SJSA1 (cell line): ENCODE results near the gene ATXN7L1. TPM values are rescaled to one million over a fixed set of nuclear protein-coding genes. Genes with fewer than 3 reads are reported as not detected.

Experiments used
- DNase-seq, 2 experiments: peaks; one replicate each; pipeline ENCODE4 v3.0.0-alpha.2; 2015 to 2020; ENCODE audit warnings: low spot score in 2 of 2, low read depth in 1 of 2
- H3K27ac ChIP-seq: fragments of 250-450 bp; sonication (Bioruptor Pico); 2 replicates; pipeline ENCODE4 v1.5.1; 2020; ENCODE audit warnings: mild to moderate bottlenecking, moderate library complexity
- H3K27me3 ChIP-seq: fragments of 250-450 bp; sonication (Bioruptor Pico); replicated peaks from 2 replicates; pipeline ENCODE4 v1.5.1; 2020; ENCODE audit warnings: mild to moderate bottlenecking, moderate library complexity
- H3K36me3 ChIP-seq: fragments of 250-450 bp; sonication (Bioruptor Pico); 2 replicates; pipeline ENCODE4 v1.5.1; 2020; ENCODE audit warnings: mild to moderate bottlenecking
- H3K4me1 ChIP-seq: fragments of 250-450 bp; sonication (Bioruptor Pico); replicated peaks from 2 replicates; pipeline ENCODE4 v1.6.1; 2021; ENCODE audit warnings: mild to moderate bottlenecking
- H3K4me3 ChIP-seq: fragments of 250-450 bp; sonication (Bioruptor Pico); 2 replicates; pipeline ENCODE4 v1.5.1; 2020; ENCODE audit warnings: mild to moderate bottlenecking
- H3K9me3 ChIP-seq: fragments of 250-450 bp; sonication (Bioruptor Pico); replicated peaks from 2 replicates; pipeline ENCODE4 v1.5.1; 2020; ENCODE audit warnings: mild to moderate bottlenecking
- total RNA-seq: library from RNA; depleted of rRNA; stranded (reverse); fragments of >200 nt; shearing (Covaris generic); gene quantifications from 2 replicates; pipeline ENCODE4 v1.2.3, GENCODE V29; 2014

Gene ATXN7L1
- total RNA-seq, 1 experiment from 2014 or later, result 2.7 TPM

- H3K27me3 ChIP-seq, result no peaks in the 10 kb centered on the region
- no peak for DNase-seq
- no peak overlapping the region for H3K4me3 ChIP-seq
- H3K27ac ChIP-seq, result no peak overlapping the region
- no peaks in the 10 kb centered on the region for H3K36me3 ChIP-seq
- no peaks in the 10 kb centered on the region for H3K4me1 ChIP-seq
- no peaks in the 10 kb centered on the region for H3K9me3 ChIP-seq
Measured at GRCh38 chr7:105623378-105623777, 253.0 kb downstream of the ATXN7L1 start.

- no peaks in the 10 kb centered on the region for H3K36me3 ChIP-seq
- H3K27ac ChIP-seq, result no peak overlapping the region
- no peak for DNase-seq
- no peak overlapping the region for H3K4me3 ChIP-seq
- H3K9me3 ChIP-seq, result no peaks in the 10 kb centered on the region
- no peaks in the 10 kb centered on the region for H3K27me3 ChIP-seq
- no peaks in the 10 kb centered on the region for H3K4me1 ChIP-seq
Measured at GRCh38 chr7:105622106-105622731, 254.2 kb downstream of the ATXN7L1 start.

- no peaks in the 10 kb centered on the region for H3K27me3 ChIP-seq
- no peak overlapping the region for H3K27ac ChIP-seq
- H3K4me1 ChIP-seq, result no peaks in the 10 kb centered on the region
- no peak for DNase-seq
- H3K4me3 ChIP-seq, result no peak overlapping the region
- H3K36me3 ChIP-seq, result no peaks in the 10 kb centered on the region
- H3K9me3 ChIP-seq, result no peaks in the 10 kb centered on the region
Measured at GRCh38 chr7:105621617-105622016, 254.8 kb downstream of the ATXN7L1 start.

GRCh38 chr7:105621176-105621575 lies 255.2 kb downstream of the ATXN7L1 start:
- H3K9me3 ChIP-seq, result no peaks in the 10 kb centered on the region
- H3K4me3 ChIP-seq, result no peak overlapping the region
- no peaks in the 10 kb centered on the region for H3K27me3 ChIP-seq
- H3K27ac ChIP-seq, result no peak overlapping the region
- no peaks in the 10 kb centered on the region for H3K4me1 ChIP-seq
- no peak for DNase-seq
- no peaks in the 10 kb centered on the region for H3K36me3 ChIP-seq

GRCh38 chr7:105619590-105619989 lies 256.8 kb downstream of the ATXN7L1 start:
- Histone ChIP-seq H3K4me3 (no peak overlapping the region), H3K27me3 (no peaks in the 10 kb centered on the region), H3K36me3 (no peaks in the 10 kb centered on the region), H3K9me3 (no peaks in the 10 kb centered on the region), H3K27ac (no peak overlapping the region), H3K4me1 (no peaks in the 10 kb centered on the region)
- no peak for DNase-seq

- H3K27ac ChIP-seq, result no peak overlapping the region
- H3K4me1 ChIP-seq, result no peaks in the 10 kb centered on the region
- no peaks in the 10 kb centered on the region for H3K9me3 ChIP-seq
- H3K36me3 ChIP-seq, result no peaks in the 10 kb centered on the region
- DNase-seq, result no peak
- no peaks in the 10 kb centered on the region for H3K27me3 ChIP-seq
- H3K4me3 ChIP-seq, result no peak overlapping the region
Measured at GRCh38 chr7:105618016-105618296, 258.4 kb downstream of the ATXN7L1 start.

- Histone ChIP-seq H3K4me3 (no peak overlapping the region), H3K27me3 (no peaks in the 10 kb centered on the region), H3K9me3 (no peaks in the 10 kb centered on the region), H3K4me1 (no peaks in the 10 kb centered on the region), H3K36me3 (no peaks in the 10 kb centered on the region), H3K27ac (no peak overlapping the region)
- no peak for DNase-seq
Measured at GRCh38 chr7:105617280-105618015, 259.0 kb downstream of the ATXN7L1 start.

- H3K9me3 ChIP-seq, result no peaks in the 10 kb centered on the region
- no peak overlapping the region for H3K4me3 ChIP-seq
- no peak overlapping the region for H3K27ac ChIP-seq
- H3K27me3 ChIP-seq, result no peaks in the 10 kb centered on the region
- no peaks in the 10 kb centered on the region for H3K36me3 ChIP-seq
- H3K4me1 ChIP-seq, result no peaks in the 10 kb centered on the region
- DNase-seq, result no peak
Measured at GRCh38 chr7:105614341-105614840, 262.0 kb downstream of the ATXN7L1 start.

GRCh38 chr7:105613611-105614330 lies 262.6 kb downstream of the ATXN7L1 start:
- no peak overlapping the region for H3K4me3 ChIP-seq
- H3K27me3 ChIP-seq, result no peaks in the 10 kb centered on the region
- no peak overlapping the region for H3K27ac ChIP-seq
- no peak for DNase-seq
- no peaks in the 10 kb centered on the region for H3K9me3 ChIP-seq
- H3K4me1 ChIP-seq, result no peaks in the 10 kb centered on the region
- H3K36me3 ChIP-seq, result no peaks in the 10 kb centered on the region

- no peak overlapping the region for H3K4me3 ChIP-seq
- no peak for DNase-seq
- H3K36me3 ChIP-seq, result no peaks in the 10 kb centered on the region
- no peaks in the 10 kb centered on the region for H3K27me3 ChIP-seq
- no peaks in the 10 kb centered on the region for H3K4me1 ChIP-seq
- no peak overlapping the region for H3K27ac ChIP-seq
- H3K9me3 ChIP-seq, result no peaks in the 10 kb centered on the region
Measured at GRCh38 chr7:105612806-105613205, 263.6 kb downstream of the ATXN7L1 start.

GRCh38 chr7:105611856-105612775 lies 264.3 kb downstream of the ATXN7L1 start:
- H3K4me3 ChIP-seq, result no peak overlapping the region
- H3K4me1 ChIP-seq, result no peaks in the 10 kb centered on the region
- H3K27ac ChIP-seq, result no peak overlapping the region
- H3K36me3 ChIP-seq, result no peaks in the 10 kb centered on the region
- DNase-seq, result no peak
- H3K27me3 ChIP-seq, result no peaks in the 10 kb centered on the region
- H3K9me3 ChIP-seq, result no peaks in the 10 kb centered on the region

GRCh38 chr7:105610165-105610930 lies 266.1 kb downstream of the ATXN7L1 start:
- H3K9me3 ChIP-seq, result no peaks in the 10 kb centered on the region
- no peaks in the 10 kb centered on the region for H3K36me3 ChIP-seq
- H3K27ac ChIP-seq, result no peak overlapping the region
- no peak overlapping the region for H3K4me3 ChIP-seq
- H3K4me1 ChIP-seq, result no peaks in the 10 kb centered on the region
- DNase-seq, result no peak
- H3K27me3 ChIP-seq, result no peaks in the 10 kb centered on the region
